Measurements from ENCODE around the gene GLIPR2.
A peak's percentile ranks its signal among the peaks of the same experiment; 100 is the strongest.

GLIPR2 gene

DNA sequence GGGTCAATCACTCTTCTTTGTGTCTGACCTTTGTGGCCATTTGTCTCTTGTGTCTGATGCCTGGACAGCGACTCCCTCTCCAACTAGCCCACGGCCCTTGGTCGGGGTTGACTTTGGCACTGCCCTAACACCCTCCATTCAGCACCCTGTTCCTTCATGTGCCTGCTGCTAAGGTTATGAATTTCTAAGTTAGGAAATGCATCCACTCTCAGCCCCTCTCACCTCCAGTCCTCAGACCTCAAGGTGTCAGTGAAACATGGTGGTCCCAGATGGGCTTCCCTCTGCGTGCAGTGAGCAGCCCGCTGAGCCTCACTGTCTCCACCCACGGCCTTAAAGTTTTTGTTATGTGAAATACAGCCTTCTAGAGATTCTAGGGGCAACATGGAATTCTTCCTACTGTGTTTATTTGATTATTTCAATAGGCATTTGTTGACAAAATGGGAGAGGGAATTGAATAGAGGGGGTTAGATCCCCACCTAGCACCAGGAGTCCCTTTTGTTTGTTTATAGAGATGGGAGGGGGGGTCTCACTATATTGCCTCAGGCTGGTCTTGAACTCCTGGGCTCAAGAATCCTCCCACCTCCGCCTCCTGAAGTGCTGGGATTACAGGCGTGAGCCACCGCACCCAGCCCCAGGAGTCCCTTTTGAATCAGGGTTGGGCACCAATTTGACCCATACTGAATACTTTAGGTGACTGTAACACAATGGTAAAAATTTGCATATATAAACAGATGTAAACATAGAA lies 1.6 kb upstream of the GLIPR2 start:
- H3K36me3 ChIP-seq (ENCODE audit: control insufficient read depth in 1 of 2, insufficient read depth in 2 of 2, low read length in 2 of 2) = no peaks in the 10 kb centered on the region
- no peaks in the 10 kb centered on the region for H3K9me3 ChIP-seq (ENCODE audit: control insufficient read depth in 1 of 2, low read length in 2 of 2)
- peaks cover 18 to 30% of the 10 kb centered on the region in 2 donors for H3K4me1 ChIP-seq (ENCODE audit: control insufficient read depth in 1 of 2, insufficient read depth in 2 of 2, low read length in 2 of 2)
- H3K27me3 ChIP-seq (ENCODE audit: control insufficient read depth in 1 of 2, insufficient read depth in 2 of 2, low read length in 2 of 2) = peaks cover 0 to 10% of the 10 kb centered on the region in 2 donors
- H3K9ac ChIP-seq (ENCODE audit: low read depth in 1 of 2, low read length in 2 of 2) = no peak overlapping the region
- H3K27ac ChIP-seq (ENCODE audit: low read depth, low read length) = no peak overlapping the region
- no peak overlapping the region for H3K4me3 ChIP-seq (ENCODE audit: low read depth in 1 of 2, low read length in 2 of 2)

DNA sequence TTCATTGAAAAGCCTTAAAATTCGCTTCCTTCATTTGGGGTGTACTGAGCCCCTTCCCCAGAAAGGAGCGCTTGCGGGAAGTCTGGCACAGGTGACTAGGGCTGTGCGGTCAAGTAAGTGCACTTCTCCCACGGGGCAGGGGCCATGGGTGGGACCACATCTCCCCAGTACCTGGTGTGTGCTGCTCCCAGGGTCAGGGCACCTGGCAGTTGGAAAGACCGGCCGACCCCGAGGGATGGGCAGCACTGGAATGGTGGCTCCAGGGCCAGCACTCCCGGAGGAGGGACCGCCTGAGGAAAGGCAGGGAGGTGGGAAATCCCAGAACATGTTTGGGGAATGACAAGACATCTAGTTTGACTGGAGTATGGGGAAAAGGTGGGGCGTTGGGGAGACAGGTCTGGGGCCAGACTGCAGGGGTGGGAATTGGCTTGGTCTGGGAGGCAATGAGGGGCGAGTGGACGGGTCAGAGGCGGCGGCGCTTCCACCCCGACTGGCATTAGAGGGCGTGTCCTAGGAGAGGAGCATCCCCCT lies 727 bp upstream of the GLIPR2 start:
- peak overlapping the region; percentile 81 to 85 for H3K4me3 ChIP-seq (ENCODE audit: low read depth in 1 of 2, low read length in 2 of 2)
- peak overlapping the region; percentile 37 to 57 for H3K9ac ChIP-seq (ENCODE audit: low read depth in 1 of 2, low read length in 2 of 2)
- peaks cover 0 to 10% of the 10 kb centered on the region in 2 donors for H3K27me3 ChIP-seq (ENCODE audit: control insufficient read depth in 1 of 2, insufficient read depth in 2 of 2, low read length in 2 of 2)
- H3K4me1 ChIP-seq (ENCODE audit: control insufficient read depth in 1 of 2, insufficient read depth in 2 of 2, low read length in 2 of 2) = peaks cover 26 to 39% of the 10 kb centered on the region in 2 donors
- no peaks in the 10 kb centered on the region for H3K36me3 ChIP-seq (ENCODE audit: control insufficient read depth in 1 of 2, insufficient read depth in 2 of 2, low read length in 2 of 2)
- H3K27ac ChIP-seq (ENCODE audit: low read depth, low read length) = no peak overlapping the region
- H3K9me3 ChIP-seq (ENCODE audit: control insufficient read depth in 1 of 2, low read length in 2 of 2) = no peaks in the 10 kb centered on the region

DNA sequence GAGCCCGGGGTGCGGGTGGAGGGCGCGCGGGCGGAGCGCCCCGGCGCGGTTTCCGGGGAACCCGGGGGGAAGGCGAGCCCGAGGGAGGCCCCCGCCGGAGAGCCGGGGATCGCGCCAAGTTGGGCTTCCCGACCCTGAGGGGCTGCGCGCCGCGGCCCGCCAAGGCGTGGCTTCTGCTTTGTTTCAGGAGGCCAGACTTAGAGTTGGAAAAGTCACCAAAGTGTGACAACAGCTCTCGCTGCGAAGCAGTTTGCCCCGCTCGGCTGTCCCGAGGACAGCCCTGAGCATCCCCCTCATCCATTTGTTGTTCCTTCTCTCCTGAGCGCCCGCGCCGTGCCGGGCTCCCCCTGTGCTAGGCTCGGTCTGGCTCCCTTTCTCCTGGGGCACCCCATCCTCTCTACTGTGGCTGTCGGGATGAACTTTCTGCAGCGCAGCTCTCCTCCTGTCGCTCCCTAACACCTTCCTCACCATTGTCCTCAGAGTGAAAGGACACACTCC lies 410 bp downstream of the GLIPR2 start:
- Histone ChIP-seq H3K27ac (ENCODE audit: low read depth, low read length) (no peak overlapping the region), H3K4me1 (ENCODE audit: control insufficient read depth in 1 of 2, insufficient read depth in 2 of 2, low read length in 2 of 2) (peaks cover 36 to 48% of the 10 kb centered on the region in 2 donors)

DNA sequence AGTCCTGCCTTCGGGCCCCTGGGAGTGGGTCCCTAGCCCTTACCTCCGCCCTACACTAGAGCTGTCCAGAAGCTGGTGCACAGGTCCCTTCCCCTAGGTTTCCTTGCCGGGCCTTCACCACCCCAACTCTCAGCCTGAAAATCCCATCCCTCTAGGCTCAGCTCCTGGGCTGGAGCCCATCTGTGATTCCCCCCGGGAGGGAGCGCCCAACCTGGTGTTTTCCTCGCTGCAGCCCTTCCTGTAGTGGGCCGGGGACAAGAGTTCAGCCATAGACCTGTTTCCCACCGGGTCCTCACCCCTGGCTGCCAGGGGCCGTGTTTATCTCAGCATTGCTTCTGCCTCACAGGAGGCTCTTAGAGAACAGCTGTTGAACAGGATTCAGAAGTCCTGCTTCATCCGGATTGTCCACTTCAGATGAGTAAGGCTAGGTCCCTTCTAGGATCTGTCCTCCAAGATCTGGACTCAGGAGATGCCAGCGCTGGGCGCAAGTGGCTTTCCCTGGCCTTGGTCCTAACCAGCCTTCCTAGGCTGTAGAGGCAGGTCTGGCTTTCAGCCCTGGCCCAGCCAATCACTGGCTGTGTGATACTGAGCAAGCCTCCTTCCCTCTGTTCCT lies 965 bp downstream of the GLIPR2 start:
- Histone ChIP-seq H3K4me1 (ENCODE audit: control insufficient read depth in 1 of 2, insufficient read depth in 2 of 2, low read length in 2 of 2) (peaks cover 42 to 54% of the 10 kb centered on the region in 2 donors), H3K27ac (ENCODE audit: low read depth, low read length) (no peak overlapping the region), H3K27me3 (ENCODE audit: control insufficient read depth in 1 of 2, insufficient read depth in 2 of 2, low read length in 2 of 2) (peaks cover 0 to 10% of the 10 kb centered on the region in 2 donors), H3K36me3 (ENCODE audit: control insufficient read depth in 1 of 2, insufficient read depth in 2 of 2, low read length in 2 of 2) (no peaks in the 10 kb centered on the region), H3K4me3 (ENCODE audit: low read depth in 1 of 2, low read length in 2 of 2) (peak overlapping the region; percentile 81 to 85), H3K9ac (ENCODE audit: low read depth in 1 of 2, low read length in 2 of 2) (peak overlapping the region; percentile 76 to 78), H3K9me3 (ENCODE audit: control insufficient read depth in 1 of 2, low read length in 2 of 2) (no peaks in the 10 kb centered on the region)

More for the DNA sequence above, 410 bp downstream of the GLIPR2 start:
- Histone ChIP-seq H3K4me3 (ENCODE audit: low read depth in 1 of 2, low read length in 2 of 2) (peak overlapping the region; percentile 81 to 85), H3K9me3 (ENCODE audit: control insufficient read depth in 1 of 2, low read length in 2 of 2) (no peaks in the 10 kb centered on the region), H3K9ac (ENCODE audit: low read depth in 1 of 2, low read length in 2 of 2) (peak overlapping the region; percentile 76 to 78), H3K27me3 (ENCODE audit: control insufficient read depth in 1 of 2, insufficient read depth in 2 of 2, low read length in 2 of 2) (peaks cover 0 to 10% of the 10 kb centered on the region in 2 donors), H3K36me3 (ENCODE audit: control insufficient read depth in 1 of 2, insufficient read depth in 2 of 2, low read length in 2 of 2) (no peaks in the 10 kb centered on the region)

DNA sequence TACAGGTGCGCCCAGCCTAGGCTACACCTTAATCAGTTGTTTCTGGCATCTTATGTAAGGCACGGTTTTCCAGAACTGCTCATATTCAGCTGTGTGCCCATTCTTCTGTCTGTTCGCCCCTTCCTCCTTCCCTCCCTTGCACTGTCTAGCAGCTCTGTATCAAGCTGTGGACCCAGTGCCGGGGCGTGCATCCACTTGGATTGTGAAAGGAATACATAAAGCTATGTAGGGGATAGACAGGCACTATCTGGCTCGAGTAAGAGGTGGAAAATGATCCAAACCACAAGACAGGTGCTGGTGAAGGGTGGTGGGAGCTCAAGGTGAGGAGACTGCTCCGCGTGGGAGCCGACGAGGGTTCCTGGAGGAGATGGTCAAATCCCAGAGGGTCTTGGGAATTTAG lies 2.0 kb downstream of the GLIPR2 start:
- Histone ChIP-seq H3K27ac (ENCODE audit: low read depth, low read length) (no peak overlapping the region), H3K9me3 (ENCODE audit: control insufficient read depth in 1 of 2, low read length in 2 of 2) (no peaks in the 10 kb centered on the region), H3K4me3 (ENCODE audit: low read depth in 1 of 2, low read length in 2 of 2) (no peak overlapping the region), H3K27me3 (ENCODE audit: control insufficient read depth in 1 of 2, insufficient read depth in 2 of 2, low read length in 2 of 2) (peaks cover 0 to 10% of the 10 kb centered on the region in 2 donors), H3K9ac (ENCODE audit: low read depth in 1 of 2, low read length in 2 of 2) (no peak overlapping the region), H3K36me3 (ENCODE audit: control insufficient read depth in 1 of 2, insufficient read depth in 2 of 2, low read length in 2 of 2) (no peaks in the 10 kb centered on the region), H3K4me1 (ENCODE audit: control insufficient read depth in 1 of 2, insufficient read depth in 2 of 2, low read length in 2 of 2) (peaks cover 52 to 64% of the 10 kb centered on the region in 2 donors)

DNA sequence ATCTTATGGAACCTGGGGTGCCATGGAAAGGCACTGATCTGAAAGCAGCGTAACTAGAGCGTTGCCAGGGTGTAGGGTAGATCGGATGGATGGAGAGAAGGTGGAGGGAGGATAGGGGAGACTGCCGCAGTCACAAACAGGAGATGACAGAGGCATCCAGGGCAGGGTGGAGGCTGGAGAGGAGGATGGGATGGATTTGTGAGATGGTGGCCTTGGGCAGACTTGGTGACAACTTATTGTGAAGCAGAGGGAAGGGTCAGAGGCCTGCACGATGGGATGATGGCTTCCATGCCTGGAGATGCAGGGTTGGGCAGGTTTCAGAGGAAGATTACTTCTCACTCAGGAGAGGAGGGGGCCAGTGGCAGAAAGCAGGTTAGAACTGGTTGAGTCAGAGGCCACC lies 2.4 kb downstream of the GLIPR2 start:
- H3K9ac ChIP-seq (ENCODE audit: low read depth in 1 of 2, low read length in 2 of 2) = no peak overlapping the region
- H3K4me1 ChIP-seq (ENCODE audit: control insufficient read depth in 1 of 2, insufficient read depth in 2 of 2, low read length in 2 of 2) = peaks cover 56 to 68% of the 10 kb centered on the region in 2 donors
- H3K36me3 ChIP-seq (ENCODE audit: control insufficient read depth in 1 of 2, insufficient read depth in 2 of 2, low read length in 2 of 2) = no peaks in the 10 kb centered on the region
- H3K27ac ChIP-seq (ENCODE audit: low read depth, low read length) = no peak overlapping the region
- H3K27me3 ChIP-seq (ENCODE audit: control insufficient read depth in 1 of 2, insufficient read depth in 2 of 2, low read length in 2 of 2) = peaks cover 0 to 10% of the 10 kb centered on the region in 2 donors
- H3K4me3 ChIP-seq (ENCODE audit: low read depth in 1 of 2, low read length in 2 of 2) = no peak overlapping the region
- H3K9me3 ChIP-seq (ENCODE audit: control insufficient read depth in 1 of 2, low read length in 2 of 2) = no peaks in the 10 kb centered on the region

DNA sequence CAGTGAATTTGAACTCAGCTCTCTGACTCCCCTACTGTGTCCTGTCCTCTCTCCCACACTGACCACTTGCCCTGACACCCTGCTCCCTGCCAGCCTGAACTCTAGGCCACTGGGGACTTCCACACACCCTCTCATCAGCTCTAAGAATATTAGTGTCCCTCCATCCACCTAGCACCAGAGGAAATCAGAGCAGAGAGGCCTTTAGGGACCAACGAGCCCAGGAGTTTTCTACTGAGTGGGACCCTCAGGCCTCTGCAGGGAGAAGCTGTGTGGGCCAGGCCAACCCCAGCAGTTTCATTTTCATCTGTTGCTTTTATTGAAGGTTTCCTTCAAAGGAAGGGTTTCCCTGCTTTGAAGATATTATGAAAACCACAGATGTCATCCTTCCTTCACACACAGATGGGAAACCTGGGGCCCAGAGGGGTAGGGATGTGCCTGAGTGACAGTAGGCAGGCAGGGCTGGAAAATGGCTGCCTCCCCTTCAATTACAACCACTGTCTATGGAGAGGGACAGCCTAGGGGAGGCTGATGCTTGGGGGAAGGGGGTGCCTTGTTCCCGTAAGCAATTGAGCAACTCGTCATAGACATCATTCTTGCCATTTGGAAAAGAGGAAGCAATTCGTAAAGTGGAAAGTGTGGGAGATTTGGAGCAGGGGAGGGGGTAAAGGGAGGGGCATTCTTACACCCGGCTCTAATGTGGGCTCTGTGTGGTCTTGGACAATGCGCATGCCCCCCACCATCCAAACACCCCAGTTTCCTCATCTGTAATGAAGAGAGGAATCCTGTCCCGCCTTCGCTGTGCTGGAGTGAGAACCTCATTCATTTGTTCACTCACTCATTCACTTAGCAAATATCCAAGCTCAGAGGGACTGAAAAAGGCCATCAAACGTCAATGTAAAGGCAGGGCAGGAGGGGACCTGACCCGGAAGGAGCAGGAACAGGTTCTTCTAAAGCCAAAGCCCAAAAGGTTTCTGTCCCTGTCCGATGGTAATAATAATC lies 3.9 kb downstream of the GLIPR2 start:
- Histone ChIP-seq H3K27me3 (ENCODE audit: control insufficient read depth in 1 of 2, insufficient read depth in 2 of 2, low read length in 2 of 2) (peaks cover 0 to 8% of the 10 kb centered on the region in 2 donors), H3K4me3 (ENCODE audit: low read depth in 1 of 2, low read length in 2 of 2) (peak overlapping the region in 1 of 2 donors; percentile 7), H3K9ac (ENCODE audit: low read depth in 1 of 2, low read length in 2 of 2) (peak overlapping the region in 1 of 2 donors; percentile 5), H3K27ac (ENCODE audit: low read depth, low read length) (no peak overlapping the region), H3K9me3 (ENCODE audit: control insufficient read depth in 1 of 2, low read length in 2 of 2) (peaks cover 2 to 4% of the 10 kb centered on the region in 2 donors), H3K4me1 (ENCODE audit: control insufficient read depth in 1 of 2, insufficient read depth in 2 of 2, low read length in 2 of 2) (peaks cover 71 to 75% of the 10 kb centered on the region in 2 donors), H3K36me3 (ENCODE audit: control insufficient read depth in 1 of 2, insufficient read depth in 2 of 2, low read length in 2 of 2) (peaks cover 0 to 2% of the 10 kb centered on the region in 2 donors)

DNA sequence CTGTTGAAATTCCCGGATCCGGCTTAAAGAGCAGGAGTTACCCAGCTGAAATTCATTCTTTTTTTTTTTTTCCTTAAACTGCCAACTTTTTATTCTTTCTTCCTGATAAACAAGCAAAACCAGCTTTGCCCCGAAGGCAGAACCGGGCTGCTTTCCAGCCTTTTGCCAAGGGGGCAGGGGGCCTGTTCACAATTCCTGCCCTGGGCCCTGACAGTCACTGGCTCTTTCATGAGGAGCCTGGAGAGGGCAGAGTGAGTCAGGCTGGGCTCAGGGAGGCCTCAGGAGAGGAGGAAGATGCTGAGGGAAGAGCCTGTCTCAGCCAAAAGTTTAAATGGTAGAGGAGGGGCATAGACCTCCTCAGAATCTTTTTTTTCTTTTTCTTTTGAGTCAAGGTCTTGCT lies 4.8 kb downstream of the GLIPR2 start:
- H3K9ac ChIP-seq (ENCODE audit: low read depth in 1 of 2, low read length in 2 of 2) = no peak overlapping the region
- no peak overlapping the region for H3K27ac ChIP-seq (ENCODE audit: low read depth, low read length)
- peaks cover 10 to 13% of the 10 kb centered on the region in 2 donors for H3K9me3 ChIP-seq (ENCODE audit: control insufficient read depth in 1 of 2, low read length in 2 of 2)
- peaks cover 0 to 8% of the 10 kb centered on the region in 2 donors for H3K36me3 ChIP-seq (ENCODE audit: control insufficient read depth in 1 of 2, insufficient read depth in 2 of 2, low read length in 2 of 2)
- no peak overlapping the region for H3K4me3 ChIP-seq (ENCODE audit: low read depth in 1 of 2, low read length in 2 of 2)
- H3K4me1 ChIP-seq (ENCODE audit: control insufficient read depth in 1 of 2, insufficient read depth in 2 of 2, low read length in 2 of 2) = peaks cover 70 to 71% of the 10 kb centered on the region in 2 donors
- peaks cover 0 to 3% of the 10 kb centered on the region in 2 donors for H3K27me3 ChIP-seq (ENCODE audit: control insufficient read depth in 1 of 2, insufficient read depth in 2 of 2, low read length in 2 of 2)

DNA sequence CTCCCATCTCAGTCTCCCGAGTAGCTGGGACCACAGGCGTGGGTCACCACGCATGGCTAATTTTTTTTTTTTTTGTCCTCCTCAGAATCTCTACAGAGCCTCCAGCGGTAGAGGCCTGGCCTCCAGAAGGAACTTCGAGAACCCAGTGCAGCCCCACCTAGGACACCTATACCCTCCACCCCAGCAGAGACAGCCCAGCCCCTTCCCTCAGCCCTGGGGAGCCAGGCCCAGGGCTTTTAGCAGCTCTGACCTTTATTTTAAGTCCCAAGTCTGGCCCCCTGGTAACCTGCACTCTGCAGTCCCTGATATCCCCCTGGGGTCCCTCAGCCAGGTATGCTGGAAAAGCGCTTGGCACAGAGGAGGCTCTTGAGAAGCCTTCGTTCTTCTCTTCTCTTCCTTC lies 5.2 kb downstream of the GLIPR2 start:
- Histone ChIP-seq H3K27me3 (ENCODE audit: control insufficient read depth in 1 of 2, insufficient read depth in 2 of 2, low read length in 2 of 2) (peaks cover 0 to 3% of the 10 kb centered on the region in 2 donors), H3K27ac (ENCODE audit: low read depth, low read length) (no peak overlapping the region), H3K4me3 (ENCODE audit: low read depth in 1 of 2, low read length in 2 of 2) (no peak overlapping the region), H3K36me3 (ENCODE audit: control insufficient read depth in 1 of 2, insufficient read depth in 2 of 2, low read length in 2 of 2) (peaks cover 0 to 8% of the 10 kb centered on the region in 2 donors), H3K9me3 (ENCODE audit: control insufficient read depth in 1 of 2, low read length in 2 of 2) (peaks cover 10 to 15% of the 10 kb centered on the region in 2 donors), H3K4me1 (ENCODE audit: control insufficient read depth in 1 of 2, insufficient read depth in 2 of 2, low read length in 2 of 2) (peaks cover 70 to 71% of the 10 kb centered on the region in 2 donors), H3K9ac (ENCODE audit: low read depth in 1 of 2, low read length in 2 of 2) (no peak overlapping the region)

Measured in duodenal mucosa (tissue), 2 donors.